ENCODE measurements around the gene TRABD2A. TPM values are rescaled to one million over a fixed set of nuclear protein-coding genes. Genes with fewer than 3 reads are reported as not detected.

TRABD2A gene
- total RNA-seq, 1 experiment from 2014 or later: 0.34 TPM

Other genes with a start within 250 kb of the TRABD2A start
- gene TMSB10, start 24.6 kb upstream of the TRABD2A start, total RNA-seq (2014; rRNA removed; shearing (Covaris generic); ENCODE audit: low replicate concordance): 11,384 and 12,769 TPM in 2 replicates
- gene KCMF1, start 90.1 kb upstream of the TRABD2A start, total RNA-seq (2014; rRNA removed; shearing (Covaris generic); ENCODE audit: low replicate concordance): 42.7 and 59.6 TPM in 2 replicates